ENCODE results near the gene RDH11. TPM values are rescaled to one million over a fixed set of nuclear protein-coding genes. Genes with fewer than 3 reads are reported as not detected.
A peak's percentile ranks its signal among the peaks of the same experiment; 100 is the strongest.

The RDH11 gene
- polyA plus RNA-seq, 1 of the 3 experiments (the other 2 are of a cell fraction), result 44.7 TPM

DNA sequence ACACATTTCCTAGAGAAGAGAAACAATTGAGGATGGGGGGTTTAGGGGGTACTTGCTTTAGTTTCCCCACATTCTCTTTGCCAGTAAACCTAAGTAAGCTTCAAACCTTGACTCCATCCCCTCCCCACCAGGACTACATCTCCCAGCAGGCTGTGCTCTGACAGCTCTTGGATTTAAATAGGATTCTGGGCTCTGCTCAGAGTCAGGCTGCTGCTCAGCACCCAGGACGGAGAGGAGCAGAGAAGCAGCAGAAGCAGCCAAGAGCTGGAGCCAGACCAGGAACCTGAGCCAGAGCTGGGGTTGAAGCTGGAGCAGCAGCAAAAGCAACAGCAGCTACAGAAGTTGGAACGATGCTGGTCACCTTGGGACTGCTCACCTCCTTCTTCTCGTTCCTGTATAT is 26.7 kb upstream of the RDH11 start:
- POLR2A ChIA-PET, result no interaction called here
- Histone ChIP-seq H3K4me3 (ENCODE audit: low read depth in 2 of 2, low read length in 1 of 2) (peak overlapping the region in 1 of 2 experiments; percentile 2; a peak in 1 of 4 replicates), H3K27me3 (ENCODE audit: insufficient read depth) (peaks cover 18% of the 10 kb centered on the region), H3K4me2 (0 out of 2 replicates have a peak overlapping the region, but pooled peaks have one; percentile 34), H4K20me1 (ENCODE audit: insufficient read depth) (no peaks in the 10 kb centered on the region), H3K79me2 (ENCODE audit: insufficient read depth) (no peaks in the 10 kb centered on the region), H3K36me3 (replicated peaks in 1 of 2; ENCODE audit: control insufficient read depth in 1 of 2, insufficient read depth in 2 of 2, low read length in 1 of 2) (no peaks in the 10 kb centered on the region), H3K27ac (ENCODE audit: low read depth in 2 of 2, low read length in 1 of 2) (no peak overlapping the region), H3K4me1 (ENCODE audit: control insufficient read depth in 1 of 2, insufficient read depth in 2 of 2, low read depth in 1 of 2, low read length in 1 of 2) (peaks cover 0 to 8% of the 10 kb centered on the region in 2 experiments; a peak in 1 of 4 replicates), H3K9me3 (no peaks in the 10 kb centered on the region), H3K9me2 (no peaks in the 10 kb centered on the region), H3F3A (replicated peaks; ENCODE audit: insufficient read depth) (no peaks in the 10 kb centered on the region), H2AFZ (ENCODE audit: low read depth) (no peak overlapping the region), H3K9ac (no peak overlapping the region)
- TF ChIP-seq RAD21 (IDR thresholded peaks at IDR 0.05; ENCODE audit: low read length) (no peak), MXI1 (IDR thresholded peaks at IDR 0.05; ENCODE audit: low read depth, low read length) (peak; percentile 35; the same call in 1 of the 2 replicates)
- 39% methylated on average over 3 of the region's 3 CpGs for WGBS (ENCODE audit: low lambda C conversion rate)
- CTCF ChIA-PET, result interaction anchor here (0.9 to 2.8 kb wide), 6 partner anchors 8 to 138 kb away, joined by 3 to 15 read pairs (median 3); no protein-coding TSS in a partner anchor
- DNase-seq, result peak; percentile 58

DNA sequence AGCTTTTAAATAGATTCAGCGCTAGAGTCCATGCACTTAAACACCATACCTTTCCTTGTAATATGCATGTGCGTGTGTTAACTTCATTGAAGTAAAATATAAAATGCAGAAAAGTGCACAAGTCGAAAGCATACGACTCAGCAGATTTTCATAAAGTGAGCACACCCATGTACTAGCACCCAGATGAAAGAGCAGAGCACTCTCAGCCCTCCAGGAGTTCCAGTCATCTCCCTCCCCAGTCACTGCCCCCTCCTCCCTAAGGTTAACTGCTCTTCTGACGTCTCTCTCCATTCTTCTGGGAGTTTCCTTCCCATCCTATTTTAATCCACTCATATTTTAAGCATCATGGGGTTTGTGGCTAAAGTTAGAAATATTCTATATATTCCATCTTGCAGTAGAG is 26.3 kb upstream of the RDH11 start:
- no peak for DNase-seq
- Histone ChIP-seq H4K20me1 (ENCODE audit: insufficient read depth) (no peaks in the 10 kb centered on the region), H3K4me1 (ENCODE audit: control insufficient read depth in 1 of 2, insufficient read depth in 2 of 2, low read depth in 1 of 2, low read length in 1 of 2) (peaks cover 0 to 8% of the 10 kb centered on the region in 2 experiments; a peak in 1 of 4 replicates), H3K36me3 (replicated peaks in 1 of 2; ENCODE audit: control insufficient read depth in 1 of 2, insufficient read depth in 2 of 2, low read length in 1 of 2) (no peaks in the 10 kb centered on the region), H2AFZ (ENCODE audit: low read depth) (no peak overlapping the region), H3K9me3 (no peaks in the 10 kb centered on the region), H3K9ac (no peak overlapping the region), H3K27me3 (ENCODE audit: insufficient read depth) (peaks cover 18% of the 10 kb centered on the region), H3K27ac (ENCODE audit: low read depth in 2 of 2, low read length in 1 of 2) (no peak overlapping the region), H3K9me2 (no peaks in the 10 kb centered on the region), H3F3A (replicated peaks; ENCODE audit: insufficient read depth) (no peaks in the 10 kb centered on the region), H3K4me2 (no peak overlapping the region), H3K4me3 (ENCODE audit: low read depth in 2 of 2, low read length in 1 of 2) (no peak overlapping the region), H3K79me2 (ENCODE audit: insufficient read depth) (no peaks in the 10 kb centered on the region)
- no peak for TF ChIP-seq YY1 (IDR thresholded peaks at IDR 0.05; ENCODE audit: low read depth)
- TF ChIP-seq EZH2phosphoT487 (IDR thresholded peaks at IDR 0.05; ENCODE audit: borderline replicate concordance, low read depth), result no peak
- TF ChIP-seq CTCF (IDR thresholded peaks at IDR 0.05), result no peak
- TF ChIP-seq, protein P1, sequence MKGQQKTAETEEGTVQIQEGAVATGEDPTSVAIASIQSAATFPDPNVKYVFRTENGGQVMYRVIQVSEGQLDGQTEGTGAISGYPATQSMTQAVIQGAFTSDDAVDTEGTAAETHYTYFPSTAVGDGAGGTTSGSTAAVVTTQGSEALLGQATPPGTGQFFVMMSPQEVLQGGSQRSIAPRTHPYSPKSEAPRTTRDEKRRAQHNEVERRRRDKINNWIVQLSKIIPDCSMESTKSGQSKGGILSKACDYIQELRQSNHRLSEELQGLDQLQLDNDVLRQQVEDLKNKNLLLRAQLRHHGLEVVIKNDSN (IDR thresholded peaks at IDR 0.05; ENCODE audit: borderline replicate concordance, low read depth), result no peak
- TF ChIP-seq GATA2 (CRISPR knock-in tag; IDR thresholded peaks at IDR 0.05), result no peak
- no peak for TF ChIP-seq USF2 (IDR thresholded peaks at IDR 0.05; ENCODE audit: borderline replicate concordance, low read depth, low read length)
- TF ChIP-seq NFIC (IDR thresholded peaks at IDR 0.05; ENCODE audit: borderline replicate concordance), result no peak
- TF ChIP-seq RFX5 (IDR thresholded peaks at IDR 0.05; ENCODE audit: low read length), result no peak
- no peak for TF ChIP-seq EP300 (IDR thresholded peaks at IDR 0.05; ENCODE audit: borderline replicate concordance in 1 of 2, low read depth in 1 of 2, low read length in 1 of 2)
- TF ChIP-seq RAD21 (IDR thresholded peaks at IDR 0.05; ENCODE audit: low read length), result no peak
- no peak for TF ChIP-seq MXI1 (IDR thresholded peaks at IDR 0.05; ENCODE audit: low read depth, low read length)
- TF ChIP-seq POLR2AphosphoS5 (IDR thresholded peaks at IDR 0.05; ENCODE audit: low read depth, low read length), result no peak
- TF ChIP-seq CHD2 (IDR thresholded peaks at IDR 0.05; ENCODE audit: low read length, partially characterized antibody), result no peak
- TF ChIP-seq FOXJ3 (CRISPR knock-in tag; IDR thresholded peaks at IDR 0.05), result no peak
- TF ChIP-seq TCF12 (IDR thresholded peaks at IDR 0.05), result no peak
- ChIA-PET POLR2A (no interaction called here), CTCF (interaction anchor here (0.9 to 2.8 kb wide), 7 partner anchors 8 to 194 kb away, joined by 3 to 15 read pairs (median 3); no protein-coding TSS in a partner anchor)
- 73% methylated on average over 5 of the region's 5 CpGs for WGBS (ENCODE audit: low lambda C conversion rate)

All from SK-N-SH (cell line).